Effector memory CD4-positive, alpha-beta T cell (primary cell): Measurements from ENCODE around the gene SLC35G4.
A peak's percentile ranks its signal among the peaks of the same experiment; 100 is the strongest.

Source experiments
- DNase-seq, 3 donors: peaks; one replicate each; pipeline ENCODE4 v3.0.0-alpha.2; 2020
- H3K27ac ChIP-seq: 2 replicates; pipeline ENCODE4 v1.7.0; 2013; ENCODE audit warnings: mild to moderate bottlenecking, low read length, moderate library complexity; ENCODE audit not compliant: insufficient read depth, poor library complexity, severe bottlenecking
- H3K27me3 ChIP-seq: replicated peaks from 2 replicates; pipeline ENCODE4 v1.7.0; 2013; ENCODE audit warnings: mild to moderate bottlenecking, low read length; ENCODE audit not compliant: insufficient read depth, control insufficient read depth, poor library complexity, severe bottlenecking
- H3K36me3 ChIP-seq: 2 replicates; pipeline ENCODE4 v1.7.0; 2013; ENCODE audit warnings: mild to moderate bottlenecking, low read length, moderate library complexity; ENCODE audit not compliant: control insufficient read depth, insufficient read depth
- H3K4me1 ChIP-seq: 2 replicates; pipeline ENCODE4 v1.7.0; 2013; ENCODE audit warnings: low read length, mild to moderate bottlenecking; ENCODE audit not compliant: control insufficient read depth, insufficient read depth, poor library complexity, severe bottlenecking
- H3K4me3 ChIP-seq: 2 replicates; pipeline ENCODE4 v1.7.0; 2013; ENCODE audit warnings: low read length, low read depth, mild to moderate bottlenecking; ENCODE audit not compliant: insufficient read depth, poor library complexity, severe bottlenecking
- H3K9me3 ChIP-seq: 2 replicates; pipeline ENCODE4 v1.7.0; 2013; ENCODE audit warnings: mild to moderate bottlenecking, low read length, moderate library complexity; ENCODE audit not compliant: control insufficient read depth

The SLC35G4 gene

GRCh38 chr18:11654736-11655605 is 45.6 kb downstream of the SLC35G4 start:
- peak in 1 of 3 donors; percentile 3 for DNase-seq
- Histone ChIP-seq H3K9me3 (no peaks in the 10 kb centered on the region), H3K27me3 (no peaks in the 10 kb centered on the region), H3K27ac (no peak overlapping the region), H3K4me1 (no peaks in the 10 kb centered on the region), H3K4me3 (no peak overlapping the region), H3K36me3 (no peaks in the 10 kb centered on the region)

GRCh38 chr18:11655606-11655932 is 46.2 kb downstream of the SLC35G4 start:
- Histone ChIP-seq H3K27ac (no peak overlapping the region), H3K36me3 (no peaks in the 10 kb centered on the region), H3K27me3 (no peaks in the 10 kb centered on the region), H3K9me3 (no peaks in the 10 kb centered on the region), H3K4me3 (no peak overlapping the region), H3K4me1 (no peaks in the 10 kb centered on the region)
- DNase-seq: no peak

DNA sequence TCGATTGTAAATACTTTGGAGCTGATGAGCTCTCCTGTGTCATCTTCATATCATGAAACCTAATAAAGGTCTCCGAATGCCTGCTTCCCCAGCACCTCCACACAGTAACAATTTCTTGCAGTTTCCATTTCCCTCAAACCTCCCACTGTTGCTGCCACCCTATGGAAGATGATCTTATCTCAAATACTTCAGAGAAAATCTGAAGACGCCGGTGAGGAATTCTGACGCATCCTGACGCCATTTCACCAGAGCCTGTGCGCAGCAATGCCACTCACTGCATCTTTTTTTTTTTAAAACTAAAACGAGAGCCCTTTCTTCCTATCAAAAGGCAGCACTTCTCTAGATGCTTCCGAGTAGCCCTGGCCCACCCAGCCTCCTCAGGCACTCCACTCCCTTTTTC is 47.8 kb downstream of the SLC35G4 start:
- H3K36me3 ChIP-seq: no peaks in the 10 kb centered on the region
- no peak overlapping the region for H3K27ac ChIP-seq
- DNase-seq: no peak
- H3K27me3 ChIP-seq: no peaks in the 10 kb centered on the region
- no peaks in the 10 kb centered on the region for H3K4me1 ChIP-seq
- no peak overlapping the region for H3K4me3 ChIP-seq
- no peaks in the 10 kb centered on the region for H3K9me3 ChIP-seq

GRCh38 chr18:11657554-11657953 is 48.2 kb downstream of the SLC35G4 start:
- no peaks in the 10 kb centered on the region for H3K36me3 ChIP-seq
- H3K27me3 ChIP-seq: no peaks in the 10 kb centered on the region
- no peak overlapping the region for H3K4me3 ChIP-seq
- DNase-seq: no peak
- H3K27ac ChIP-seq: no peak overlapping the region
- no peaks in the 10 kb centered on the region for H3K9me3 ChIP-seq
- no peaks in the 10 kb centered on the region for H3K4me1 ChIP-seq

DNA sequence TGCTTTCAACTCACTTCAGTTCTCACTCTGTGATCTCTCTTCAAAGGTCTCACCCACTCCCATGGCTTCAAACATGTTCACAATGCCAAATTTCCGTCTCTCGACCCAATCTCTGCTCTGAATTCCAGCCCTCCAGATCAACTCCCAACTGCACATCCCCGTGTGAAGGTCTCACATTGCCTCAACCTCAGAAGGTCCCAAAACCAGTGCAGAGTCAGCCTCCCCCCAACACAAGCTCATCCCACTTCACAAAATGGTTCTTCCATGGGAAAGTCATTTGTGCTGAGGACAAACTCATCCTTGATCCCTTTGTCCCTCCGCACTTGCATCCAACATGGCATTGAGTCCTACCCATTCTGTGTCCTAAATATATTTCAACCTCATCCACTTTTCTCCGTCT is 48.6 kb downstream of the SLC35G4 start:
- no peak for DNase-seq
- no peak overlapping the region for H3K27ac ChIP-seq
- H3K9me3 ChIP-seq: no peaks in the 10 kb centered on the region
- no peaks in the 10 kb centered on the region for H3K36me3 ChIP-seq
- no peak overlapping the region for H3K4me3 ChIP-seq
- H3K27me3 ChIP-seq: no peaks in the 10 kb centered on the region
- no peaks in the 10 kb centered on the region for H3K4me1 ChIP-seq

- Histone ChIP-seq H3K9me3 (no peaks in the 10 kb centered on the region), H3K27ac (no peak overlapping the region), H3K4me1 (no peaks in the 10 kb centered on the region), H3K27me3 (no peaks in the 10 kb centered on the region), H3K4me3 (no peak overlapping the region), H3K36me3 (no peaks in the 10 kb centered on the region)
- DNase-seq: no peak
Observed at GRCh38 chr18:11658989-11659388, 49.6 kb downstream of the SLC35G4 start.
